ENCODE results near the gene SAMD4A.

SAMD4A gene

DNA sequence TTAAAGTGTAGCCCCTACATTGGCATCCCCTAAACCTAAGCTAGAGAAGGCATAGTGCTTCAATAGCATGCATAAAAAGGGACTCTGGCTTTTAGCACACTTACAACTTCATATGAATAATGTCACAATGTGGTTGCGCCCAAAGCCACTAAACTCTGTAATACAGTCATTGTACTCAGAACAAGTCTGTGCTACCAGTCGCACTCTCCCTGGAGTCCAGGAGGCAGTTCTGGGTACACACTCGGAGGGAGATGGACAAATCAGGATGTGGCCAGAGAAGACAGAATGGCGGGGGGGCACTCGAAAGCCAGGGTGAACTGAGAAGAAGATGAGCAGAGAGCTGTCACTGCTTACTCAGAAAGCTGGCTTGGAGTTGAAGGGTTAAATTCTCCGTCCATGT is 10.6 kb downstream of the SAMD4A start:
- no peaks in the 10 kb centered on the region for H3K4me1 ChIP-seq (ENCODE audit: control insufficient read depth, insufficient read depth, low read length)
- DNase-seq (ENCODE audit: low read depth, low spot score) = no peak

DNA sequence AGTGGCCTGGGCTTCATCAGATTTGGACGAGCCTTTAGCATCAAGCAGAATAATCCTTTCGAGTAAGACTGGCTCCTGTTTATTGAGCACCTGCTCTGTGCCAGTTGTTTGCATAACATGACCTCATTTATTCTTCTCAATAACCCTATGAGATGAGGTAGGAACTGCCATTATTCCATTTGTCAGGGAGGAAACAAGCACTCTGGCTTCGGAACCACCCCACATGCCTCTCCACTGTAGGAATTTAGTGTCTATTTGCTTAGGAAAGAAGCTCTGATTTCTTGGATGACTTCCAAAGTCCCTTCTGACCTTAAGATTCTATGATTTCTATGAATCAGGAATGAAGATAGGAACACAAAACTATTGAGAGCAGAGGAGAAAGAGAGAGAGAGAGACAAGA is 11.0 kb downstream of the SAMD4A start:
- no CpG with 5 or more reads among the region's 3 CpGs for whole genome bisulfite sequencing (ENCODE audit: insufficient coverage, insufficient read length)
- H3K9me3 ChIP-seq (ENCODE audit: control insufficient read depth, insufficient read depth, low read length) = no peaks in the 10 kb centered on the region
- DNase-seq (ENCODE audit: low read depth, low spot score) = no peak
- no peaks in the 10 kb centered on the region for H3K27me3 ChIP-seq (ENCODE audit: control insufficient read depth, insufficient read depth, low read length)
- H3K36me3 ChIP-seq (ENCODE audit: control insufficient read depth, insufficient read depth, low read length) = no peaks in the 10 kb centered on the region
- no peak overlapping the region for H3K4me3 ChIP-seq (ENCODE audit: low read length)
- no peaks in the 10 kb centered on the region for H3K4me1 ChIP-seq (ENCODE audit: control insufficient read depth, insufficient read depth, low read length)
- H3K27ac ChIP-seq (ENCODE audit: low read length) = no peak overlapping the region

More for the DNA sequence above, 10.6 kb downstream of the SAMD4A start:
- no CpG with 5 or more reads among the region's 6 CpGs for WGBS (ENCODE audit: insufficient coverage, insufficient read length)
- Histone ChIP-seq H3K36me3 (ENCODE audit: control insufficient read depth, insufficient read depth, low read length) (no peaks in the 10 kb centered on the region), H3K27me3 (ENCODE audit: control insufficient read depth, insufficient read depth, low read length) (no peaks in the 10 kb centered on the region), H3K4me3 (ENCODE audit: low read length) (no peak overlapping the region), H3K9me3 (ENCODE audit: control insufficient read depth, insufficient read depth, low read length) (no peaks in the 10 kb centered on the region), H3K27ac (ENCODE audit: low read length) (no peak overlapping the region)

DNA sequence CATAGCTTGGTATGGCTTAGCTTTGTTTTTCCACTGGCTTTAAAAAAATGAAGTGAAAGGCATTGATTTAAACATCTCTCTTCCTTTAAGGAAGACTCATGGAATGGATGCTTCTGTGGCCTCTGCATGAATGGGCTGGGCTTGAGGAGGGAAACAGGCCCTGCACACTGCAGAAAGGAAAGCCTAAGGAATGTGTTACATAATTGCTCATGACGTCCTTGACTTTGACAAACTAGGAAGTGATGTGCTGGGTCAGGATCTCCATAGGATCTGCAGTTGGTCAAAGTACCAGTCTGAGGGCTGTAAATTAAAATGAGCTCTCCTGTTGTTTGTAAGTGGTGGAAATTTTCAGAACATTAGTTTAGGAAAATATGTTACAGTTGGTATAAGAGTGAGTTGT is 12.7 kb downstream of the SAMD4A start:
- Histone ChIP-seq H3K27me3 (ENCODE audit: control insufficient read depth, insufficient read depth, low read length) (no peaks in the 10 kb centered on the region), H3K36me3 (ENCODE audit: control insufficient read depth, insufficient read depth, low read length) (no peaks in the 10 kb centered on the region), H3K9me3 (ENCODE audit: control insufficient read depth, insufficient read depth, low read length) (no peaks in the 10 kb centered on the region), H3K4me1 (ENCODE audit: control insufficient read depth, insufficient read depth, low read length) (no peaks in the 10 kb centered on the region), H3K27ac (ENCODE audit: low read length) (no peak overlapping the region), H3K4me3 (ENCODE audit: low read length) (no peak overlapping the region)
- no peak for DNase-seq (ENCODE audit: low read depth, low spot score)
- no CpG with 5 or more reads among the region's 1 CpG for WGBS (ENCODE audit: insufficient coverage, insufficient read length)

- Histone ChIP-seq H3K27me3 (ENCODE audit: control insufficient read depth, insufficient read depth, low read length) (no peaks in the 10 kb centered on the region), H3K9me3 (ENCODE audit: control insufficient read depth, insufficient read depth, low read length) (no peaks in the 10 kb centered on the region), H3K36me3 (ENCODE audit: control insufficient read depth, insufficient read depth, low read length) (no peaks in the 10 kb centered on the region), H3K4me1 (ENCODE audit: control insufficient read depth, insufficient read depth, low read length) (no peaks in the 10 kb centered on the region), H3K4me3 (ENCODE audit: low read length) (no peak overlapping the region), H3K27ac (ENCODE audit: low read length) (no peak overlapping the region)
- DNase-seq (ENCODE audit: low read depth, low spot score) = no peak
- WGBS (ENCODE audit: insufficient coverage, insufficient read length) = no CpG with 5 or more reads among the region's 3 CpGs
Observed at GRCh38 chr14:54580933-54581332, 14.0 kb downstream of the SAMD4A start.

DNA sequence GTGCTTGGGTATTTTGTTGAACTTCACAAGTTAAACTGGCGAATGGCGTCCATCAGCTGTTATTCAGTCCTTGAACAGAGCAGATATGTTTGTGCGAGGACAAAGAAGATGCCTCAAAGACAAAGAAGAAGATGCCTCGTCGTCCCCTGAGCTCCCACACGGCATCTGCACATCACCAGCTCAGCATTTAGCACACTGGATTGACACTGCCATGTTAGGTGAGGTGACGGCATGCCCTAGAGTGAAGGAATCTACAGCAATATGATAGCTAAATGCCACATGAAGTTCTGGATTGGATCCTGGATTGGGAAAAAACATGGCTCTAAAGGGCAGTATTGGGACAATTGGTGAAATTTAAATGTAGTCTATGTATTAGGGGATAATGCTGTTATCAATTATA is 15.4 kb downstream of the SAMD4A start:
- Histone ChIP-seq H3K9me3 (ENCODE audit: control insufficient read depth, insufficient read depth, low read length) (no peaks in the 10 kb centered on the region), H3K27me3 (ENCODE audit: control insufficient read depth, insufficient read depth, low read length) (no peaks in the 10 kb centered on the region), H3K36me3 (ENCODE audit: control insufficient read depth, insufficient read depth, low read length) (no peaks in the 10 kb centered on the region), H3K27ac (ENCODE audit: low read length) (no peak overlapping the region), H3K4me1 (ENCODE audit: control insufficient read depth, insufficient read depth, low read length) (no peaks in the 10 kb centered on the region), H3K4me3 (ENCODE audit: low read length) (no peak overlapping the region)
- no peak for DNase-seq (ENCODE audit: low read depth, low spot score)
- no CpG with 5 or more reads among the region's 7 CpGs for WGBS (ENCODE audit: insufficient coverage, insufficient read length)

GRCh38 chr14:54584097-54584496 is 17.2 kb downstream of the SAMD4A start:
- no CpG with 5 or more reads among the region's 1 CpG for WGBS (ENCODE audit: insufficient coverage, insufficient read length)

DNA sequence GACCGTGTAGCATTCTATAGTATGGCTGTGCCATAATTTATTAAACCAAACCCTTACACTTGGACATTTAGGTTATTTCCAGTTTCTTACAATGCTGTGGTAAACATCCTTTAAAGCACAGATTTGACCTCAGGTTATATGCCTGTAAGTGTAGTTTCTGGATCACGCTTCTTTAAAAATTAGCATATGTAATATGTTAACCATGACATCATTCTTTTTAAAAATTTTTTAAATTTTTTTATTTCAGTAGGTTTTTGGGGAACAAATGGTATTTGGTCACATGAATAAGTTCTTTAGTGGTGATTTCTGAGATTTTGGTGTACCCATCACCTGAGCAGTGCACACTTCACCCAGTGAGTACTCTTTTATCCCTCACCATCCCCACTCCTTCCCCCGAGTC is 18.3 kb downstream of the SAMD4A start:
- H3K27me3 ChIP-seq (ENCODE audit: control insufficient read depth, insufficient read depth, low read length) = no peaks in the 10 kb centered on the region
- no peak overlapping the region for H3K27ac ChIP-seq (ENCODE audit: low read length)
- no peak for DNase-seq (ENCODE audit: low read depth, low spot score)
- WGBS (ENCODE audit: insufficient coverage, insufficient read length) = no CpG with 5 or more reads among the region's 3 CpGs
- no peaks in the 10 kb centered on the region for H3K9me3 ChIP-seq (ENCODE audit: control insufficient read depth, insufficient read depth, low read length)
- no peak overlapping the region for H3K4me3 ChIP-seq (ENCODE audit: low read length)
- H3K36me3 ChIP-seq (ENCODE audit: control insufficient read depth, insufficient read depth, low read length) = no peaks in the 10 kb centered on the region
- no peaks in the 10 kb centered on the region for H3K4me1 ChIP-seq (ENCODE audit: control insufficient read depth, insufficient read depth, low read length)

More at GRCh38 chr14:54584097-54584496, 17.2 kb downstream of the SAMD4A start:
- H3K4me3 ChIP-seq (ENCODE audit: low read length) = no peak overlapping the region
- no peaks in the 10 kb centered on the region for H3K27me3 ChIP-seq (ENCODE audit: control insufficient read depth, insufficient read depth, low read length)
- H3K36me3 ChIP-seq (ENCODE audit: control insufficient read depth, insufficient read depth, low read length) = no peaks in the 10 kb centered on the region
- H3K27ac ChIP-seq (ENCODE audit: low read length) = no peak overlapping the region
- no peaks in the 10 kb centered on the region for H3K9me3 ChIP-seq (ENCODE audit: control insufficient read depth, insufficient read depth, low read length)
- DNase-seq (ENCODE audit: low read depth, low spot score) = no peak
- no peaks in the 10 kb centered on the region for H3K4me1 ChIP-seq (ENCODE audit: control insufficient read depth, insufficient read depth, low read length)

DNA sequence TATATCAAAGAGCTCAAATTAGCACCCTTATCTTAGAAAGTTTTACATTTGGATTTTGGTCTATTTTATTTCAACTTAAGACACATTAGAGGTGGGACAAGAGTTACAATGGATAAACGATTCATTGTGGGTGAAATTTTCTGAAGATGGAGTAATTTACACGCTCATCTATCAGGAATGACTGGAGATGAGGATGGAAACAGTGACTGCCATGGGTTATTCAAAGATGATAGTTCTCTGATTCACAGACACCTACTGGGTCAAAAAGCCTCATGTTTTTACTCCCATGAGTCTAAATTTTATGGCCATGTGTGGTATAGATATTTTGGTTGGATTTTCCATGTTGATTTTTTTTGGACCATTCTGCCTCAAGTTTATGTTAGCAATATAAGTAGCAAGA is 22.1 kb downstream of the SAMD4A start:
- Histone ChIP-seq H3K27ac (ENCODE audit: low read length) (no peak overlapping the region), H3K36me3 (ENCODE audit: control insufficient read depth, insufficient read depth, low read length) (no peaks in the 10 kb centered on the region), H3K27me3 (ENCODE audit: control insufficient read depth, insufficient read depth, low read length) (no peaks in the 10 kb centered on the region), H3K4me1 (ENCODE audit: control insufficient read depth, insufficient read depth, low read length) (no peaks in the 10 kb centered on the region), H3K9me3 (ENCODE audit: control insufficient read depth, insufficient read depth, low read length) (no peaks in the 10 kb centered on the region), H3K4me3 (ENCODE audit: low read length) (no peak overlapping the region)
- WGBS (ENCODE audit: insufficient coverage, insufficient read length) = no CpG with 5 or more reads among the region's 2 CpGs
- no peak for DNase-seq (ENCODE audit: low read depth, low spot score)

DNA sequence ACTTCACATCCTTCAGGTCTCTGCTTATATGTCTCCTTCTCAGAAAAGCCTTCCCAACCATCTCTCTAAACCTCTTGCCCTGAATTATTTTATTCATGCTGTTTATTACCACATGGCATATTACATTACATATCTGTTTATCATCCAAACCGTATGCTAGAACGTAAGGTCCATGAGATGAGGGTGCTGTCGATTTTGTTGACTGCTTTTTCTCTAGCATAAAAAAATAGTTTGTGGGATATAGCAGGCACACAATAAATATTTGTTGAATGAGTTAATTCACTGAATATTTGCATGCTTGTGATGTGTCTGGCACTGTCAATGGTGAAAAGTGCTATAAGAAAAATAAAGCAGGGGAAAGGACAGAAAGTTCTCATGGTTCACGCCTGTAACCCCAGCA is 22.9 kb downstream of the SAMD4A start:
- H3K9me3 ChIP-seq (ENCODE audit: control insufficient read depth, insufficient read depth, low read length) = no peaks in the 10 kb centered on the region
- DNase-seq (ENCODE audit: low read depth, low spot score) = no peak
- H3K4me1 ChIP-seq (ENCODE audit: control insufficient read depth, insufficient read depth, low read length) = no peaks in the 10 kb centered on the region
- H3K4me3 ChIP-seq (ENCODE audit: low read length) = no peak overlapping the region
- H3K27ac ChIP-seq (ENCODE audit: low read length) = no peak overlapping the region
- H3K27me3 ChIP-seq (ENCODE audit: control insufficient read depth, insufficient read depth, low read length) = no peaks in the 10 kb centered on the region
- H3K36me3 ChIP-seq (ENCODE audit: control insufficient read depth, insufficient read depth, low read length) = no peaks in the 10 kb centered on the region
- no CpG with 5 or more reads among the region's 4 CpGs for WGBS (ENCODE audit: insufficient coverage, insufficient read length)

DNA sequence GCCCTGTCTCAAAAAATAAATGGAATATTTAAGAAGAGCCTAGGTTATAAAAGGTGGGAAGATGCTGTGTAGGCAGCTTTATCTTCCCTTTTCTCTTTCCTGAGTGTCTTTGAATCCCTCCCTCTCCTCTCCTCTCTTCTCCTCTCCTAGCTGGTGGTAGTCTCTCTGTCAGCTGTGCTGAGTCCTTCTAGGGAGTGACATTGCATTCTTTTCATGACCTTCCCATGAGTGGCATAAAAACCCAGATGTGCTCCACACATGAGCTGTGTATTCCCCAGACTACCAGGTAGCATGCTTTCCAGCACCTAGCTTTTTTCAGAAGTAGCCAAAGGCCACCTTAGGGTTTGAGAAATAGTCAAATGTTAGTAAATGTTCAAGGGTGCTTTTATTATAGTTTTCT is 23.6 kb downstream of the SAMD4A start:
- Histone ChIP-seq H3K27me3 (ENCODE audit: control insufficient read depth, insufficient read depth, low read length) (no peaks in the 10 kb centered on the region), H3K9me3 (ENCODE audit: control insufficient read depth, insufficient read depth, low read length) (no peaks in the 10 kb centered on the region), H3K27ac (ENCODE audit: low read length) (no peak overlapping the region), H3K4me3 (ENCODE audit: low read length) (no peak overlapping the region), H3K4me1 (ENCODE audit: control insufficient read depth, insufficient read depth, low read length) (no peaks in the 10 kb centered on the region), H3K36me3 (ENCODE audit: control insufficient read depth, insufficient read depth, low read length) (no peaks in the 10 kb centered on the region)
- DNase-seq (ENCODE audit: low read depth, low spot score) = no peak

- no peak overlapping the region for H3K27ac ChIP-seq (ENCODE audit: low read length)
- H3K4me3 ChIP-seq (ENCODE audit: low read length) = no peak overlapping the region
- no peaks in the 10 kb centered on the region for H3K4me1 ChIP-seq (ENCODE audit: control insufficient read depth, insufficient read depth, low read length)
- no peak for DNase-seq (ENCODE audit: low read depth, low spot score)
- H3K36me3 ChIP-seq (ENCODE audit: control insufficient read depth, insufficient read depth, low read length) = no peaks in the 10 kb centered on the region
- no peaks in the 10 kb centered on the region for H3K9me3 ChIP-seq (ENCODE audit: control insufficient read depth, insufficient read depth, low read length)
- H3K27me3 ChIP-seq (ENCODE audit: control insufficient read depth, insufficient read depth, low read length) = no peaks in the 10 kb centered on the region
- WGBS (ENCODE audit: insufficient coverage, insufficient read length) = no CpG with 5 or more reads among the region's 1 CpG
Observed at GRCh38 chr14:54591461-54591860, 24.5 kb downstream of the SAMD4A start.

Data from iPS DF 6.9 (cell line).